GM21515 (cell line): Measurements from ENCODE around the gene DCUN1D2.
"Not testable (repeated sequence)": the region's sequence is repeated elsewhere in the genome, so short reads cannot be mapped to it uniquely, and the experiment has no call there.

Experiments
- ATAC-seq: cut with Tn5 transposase; IDR thresholded peaks from one replicate; pipeline ENCODE4 v1.9.1; 2021; ENCODE audit not compliant: unreplicated experiment

The DCUN1D2 gene

GRCh38 chr13:113468472-113469201 lies 21.9 kb downstream of the DCUN1D2 start:
- ATAC-seq: no peak

GRCh38 chr13:113468029-113468428 lies 22.5 kb downstream of the DCUN1D2 start:
- ATAC-seq: no peak

GRCh38 chr13:113466383-113466782 lies 24.1 kb downstream of the DCUN1D2 start:
- no peak for ATAC-seq

GRCh38 chr13:113465300-113465699 lies 25.2 kb downstream of the DCUN1D2 start:
- no peak for ATAC-seq

- ATAC-seq: no peak
Measured at GRCh38 chr13:113464476-113464875, 26.0 kb downstream of the DCUN1D2 start.

- ATAC-seq: no peak
Measured at GRCh38 chr13:113461022-113461751, 29.3 kb downstream of the DCUN1D2 start.

GRCh38 chr13:113460599-113460998 lies 29.9 kb downstream of the DCUN1D2 start:
- ATAC-seq: no peak

GRCh38 chr13:113460064-113460555 lies 30.4 kb downstream of the DCUN1D2 start:
- ATAC-seq: no peak

- no peak for ATAC-seq
Measured at GRCh38 chr13:113458253-113459065, 32.1 kb downstream of the DCUN1D2 start.

GRCh38 chr13:113457510-113457909 lies 33.0 kb downstream of the DCUN1D2 start:
- no peak for ATAC-seq

GRCh38 chr13:113456116-113456702 lies 34.3 kb downstream of the DCUN1D2 start:
- no peak for ATAC-seq

GRCh38 chr13:113455384-113455783 lies 35.1 kb downstream of the DCUN1D2 start:
- ATAC-seq: no peak

- no peak for ATAC-seq
Measured at GRCh38 chr13:113454936-113455335, 35.6 kb downstream of the DCUN1D2 start.

- ATAC-seq: no peak
Measured at GRCh38 chr13:113452942-113453901, 37.3 kb downstream of the DCUN1D2 start, which contains the start of gene ADPRHL1. ADPRHL1 (minus strand) TSS chr13:113453488; CDS start chr13:113453437, 51 bp downstream.

- ATAC-seq: no peak
Measured at GRCh38 chr13:113452466-113452865, 38.0 kb downstream of the DCUN1D2 start.

GRCh38 chr13:113451951-113452421 lies 38.5 kb downstream of the DCUN1D2 start:
- no peak for ATAC-seq

- ATAC-seq: not testable (repeated sequence)
Measured at GRCh38 chr13:113450861-113451620, 39.5 kb downstream of the DCUN1D2 start.

- not testable (repeated sequence) for ATAC-seq
Measured at GRCh38 chr13:113450348-113450744, 40.2 kb downstream of the DCUN1D2 start.
